GM12878 (cell line): ENCODE measurements around the gene SCLY. TPM values are rescaled to one million over a fixed set of nuclear protein-coding genes. Genes with fewer than 3 reads are reported as not detected.
A peak's percentile ranks its signal among the peaks of the same experiment; 100 is the strongest.

Experiments used
- CBFB ChIP-seq: IDR thresholded peaks from 2 replicates; pipeline ENCODE4 v1.6.1; 2016; ENCODE audit warnings: antibody characterized with exemption, low read depth
- CBX3 ChIP-seq: fragments of 200-600 bp; sonication (generic); IDR thresholded peaks from 2 replicates; pipeline ENCODE4 v1.6.1; 2016; ENCODE audit warnings: low read depth, borderline replicate concordance
- CEBPB ChIP-seq, 2 experiments: fragments of 150-350 bp in 1 of 2; IDR thresholded peaks; 2 replicates each; pipeline ENCODE4 v1.6.1; 2012 to 2014; ENCODE audit warnings: low read depth in 2 of 2, low read length in 2 of 2, borderline replicate concordance in 1 of 2, inconsistent platforms in 1 of 2
- CUX1 ChIP-seq: IDR thresholded peaks from 2 replicates; pipeline ENCODE4 v1.6.1; 2012; ENCODE audit warnings: improper control_type of control experiment, low read depth, low read length; ENCODE audit not compliant: insufficient replicate concordance
- EED ChIP-seq: sonication (generic); IDR thresholded peaks from 2 replicates; pipeline ENCODE4 v1.6.1; 2016; ENCODE audit warnings: antibody characterized with exemption, low read depth
- ETV6 ChIP-seq, 2 experiments: fragments of 450-650 bp in 1 of 2; IDR thresholded peaks in 1 of 2; conservative IDR thresholded peaks in 1 of 2; 2 replicates each; pipeline ENCODE4 v1.6.1; 2014; ENCODE audit warnings: antibody characterized with exemption in 1 of 2, borderline replicate concordance in 1 of 2, low read depth in 1 of 2, mild to moderate bottlenecking in 1 of 2, moderate library complexity in 1 of 2
- FOXK2 ChIP-seq: fragments of 450-650 bp; IDR thresholded peaks from 2 replicates; pipeline ENCODE4 v1.6.1; 2017; ENCODE audit warnings: mild to moderate bottlenecking, moderate library complexity
- GATAD2B ChIP-seq: fragments of 450-650 bp; conservative IDR thresholded peaks from 2 replicates; pipeline ENCODE4 v1.6.1; 2017; ENCODE audit warnings: low read depth, mild to moderate bottlenecking, moderate library complexity
- KLF5 ChIP-seq: fragments of 450-650 bp; IDR thresholded peaks from 2 replicates; pipeline ENCODE4 v1.6.1; 2014; ENCODE audit warnings: mild to moderate bottlenecking; ENCODE audit not compliant: partially characterized antibody
- MEF2A ChIP-seq: IDR thresholded peaks from 2 replicates; pipeline ENCODE4 v1.6.1; 2011; ENCODE audit warnings: low read depth, mild to moderate bottlenecking, low read length, moderate library complexity; ENCODE audit not compliant: insufficient read depth
- MEF2B ChIP-seq: fragments of 450-650 bp; IDR thresholded peaks from 2 replicates; pipeline ENCODE4 v1.6.1; 2018; ENCODE audit warnings: mild to moderate bottlenecking, moderate library complexity; ENCODE audit not compliant: partially characterized antibody, poor library complexity, severe bottlenecking
- MXI1 ChIP-seq: fragments of 150-350 bp; IDR thresholded peaks from 2 replicates; pipeline ENCODE4 v1.6.1; 2011; ENCODE audit warnings: low read depth, mild to moderate bottlenecking, inconsistent platforms, low read length, improper control_type of control experiment
- MYC ChIP-seq: IDR thresholded peaks from 2 replicates; pipeline ENCODE4 v1.6.1; 2011; ENCODE audit warnings: mild to moderate bottlenecking, low read length, moderate library complexity, inconsistent platforms; ENCODE audit not compliant: insufficient read depth, insufficient replicate concordance, insufficient read length, severe bottlenecking
- NFYB ChIP-seq: IDR thresholded peaks from 2 replicates; pipeline ENCODE4 v1.6.1; 2011; ENCODE audit warnings: low read depth, mild to moderate bottlenecking, low read length, improper control_type of control experiment, moderate library complexity; ENCODE audit not compliant: insufficient read depth
- NR2F1 ChIP-seq: fragments of 450-650 bp; conservative IDR thresholded peaks from 2 replicates; pipeline ENCODE4 v1.6.1; 2017; ENCODE audit warnings: mild to moderate bottlenecking
- PAX8 ChIP-seq: fragments of 450-650 bp; IDR thresholded peaks from 2 replicates; pipeline ENCODE4 v1.6.1; 2017; ENCODE audit warnings: mild to moderate bottlenecking, moderate library complexity
- POLR2AphosphoS2 ChIP-seq: IDR thresholded peaks from 2 replicates; pipeline ENCODE4 v1.6.1; 2011; ENCODE audit warnings: low read depth, mild to moderate bottlenecking, low read length, improper control_type of control experiment, moderate library complexity
- RAD21 ChIP-seq: IDR thresholded peaks from 2 replicates; pipeline ENCODE4 v1.6.1; 2011; ENCODE audit warnings: mild to moderate bottlenecking, low read depth, low read length, moderate library complexity; ENCODE audit not compliant: insufficient read depth
- SMC3 ChIP-seq: IDR thresholded peaks from 2 replicates; pipeline ENCODE4 v1.6.1; 2011; ENCODE audit warnings: low read length, improper control_type of control experiment, borderline replicate concordance
- TBL1XR1 ChIP-seq: IDR thresholded peaks from 2 replicates; pipeline ENCODE4 v1.6.1; 2012; ENCODE audit warnings: low read depth, low read length, improper control_type of control experiment
- TCF7 ChIP-seq: IDR thresholded peaks from 2 replicates; pipeline ENCODE4 v1.6.1; 2014; ENCODE audit warnings: antibody characterized with exemption, borderline replicate concordance
- USF2 ChIP-seq: IDR thresholded peaks from 2 replicates; pipeline ENCODE4 v1.6.1; 2011; ENCODE audit warnings: low read depth, low read length, improper control_type of control experiment, borderline replicate concordance
- ZNF207 ChIP-seq: fragments of 450-650 bp; IDR thresholded peaks from 2 replicates; pipeline ENCODE4 v1.6.1; 2014; ENCODE audit warnings: antibody characterized with exemption, mild to moderate bottlenecking, borderline replicate concordance
- ZNF274 ChIP-seq: IDR thresholded peaks from one replicate; pipeline ENCODE4 v1.8.0; 2011; ENCODE audit not compliant: insufficient read length, insufficient read depth
- polyA plus RNA-seq, 11 experiments: library from polyadenylated mRNA; depleted of rRNA in 4 of 11; unstranded in 6 of 11; stranded (reverse) in 5 of 11; fragments of >200 nt; fragmentation: Nextera tagmentation in 4 of 11; fragmentation: Illumina TruSeq in 1 of 11; extraction: Ambion mirVana in 4 of 11; extraction: Trizol in 1 of 11; gene quantifications; 1 replicate in 1 of 11; 2 replicates in 10 of 11; pipeline versions ENCODE4 v1.2.1 to v1.2.3, GENCODE V29; 2011 to 2016; ENCODE audit warnings: inconsistent platforms in 2 of 11, missing spikeins in 2 of 11, low read depth in 1 of 11
- total RNA-seq, 4 experiments: library from RNA; depleted of rRNA in 3 of 4; stranded (reverse); fragments of >200 nt in 3 of 4; fragmentation: Illumina TruSeq in 1 of 4; extraction: Trizol in 1 of 4; gene quantifications; 2 replicates each; pipeline versions ENCODE4 v1.2.1 to v1.2.3, GENCODE V29; 2013 to 2021

Gene SCLY
- total and polyA plus RNA-seq, 10 of the 15 experiments (the other 5 are each of a cell fraction or from before 2014, with no cell fraction given): 3.3 to 49.1 (median 32.3) TPM

- TF ChIP-seq NFYB: peak; percentile 82; the same call in 1 of the 2 replicates
- no peak; the same call in 1 of the 2 replicates for TF ChIP-seq ZNF207
- TF ChIP-seq POLR2AphosphoS2: peak; percentile 85
- TF ChIP-seq TCF7: no peak
- TF ChIP-seq ETV6 (conservative IDR thresholded peaks at IDR 0.05 in 1 of 2, IDR thresholded peaks at IDR 0.05 in 1 of 2; ENCODE audit: borderline replicate concordance in 1 of 2, low read depth in 1 of 2): no peak
- TF ChIP-seq MYC: no peak
- TF ChIP-seq CBX3: no peak
- TF ChIP-seq RAD21: no peak
- no peak for TF ChIP-seq CEBPB (IDR thresholded peaks at IDR 0.05; ENCODE audit: borderline replicate concordance in 1 of 2, low read depth in 2 of 2, low read length in 2 of 2)
- TF ChIP-seq SMC3: no peak
- no peak for TF ChIP-seq CUX1
- no peak for TF ChIP-seq MEF2B
- TF ChIP-seq FOXK2: no peak
- TF ChIP-seq EED: no peak; the same call in 1 of the 2 replicates
- TF ChIP-seq PAX8: no peak
- TF ChIP-seq MEF2A: no peak
- peak; percentile 83 for TF ChIP-seq USF2
- peak; percentile 81 for TF ChIP-seq GATAD2B
- peak; percentile 23; the same call in 1 of the 2 replicates for TF ChIP-seq CBFB
- peak; percentile 34 for TF ChIP-seq KLF5
- no peak; the same call in none of the 2 replicates for TF ChIP-seq MXI1
- no peak for TF ChIP-seq ZNF274
- TF ChIP-seq TBL1XR1: 0 out of 2 replicates have a peak, but pooled peaks have one; percentile 41
- peak; percentile 96 for TF ChIP-seq NR2F1
Observed at GRCh38 chr2:238060542-238061314, at the start of gene SCLY (continued).
